Duodenal mucosa (tissue), 2 donors: ENCODE results near the gene ERP44.
A peak's percentile ranks its signal among the peaks of the same experiment; 100 is the strongest.
"Not testable (repeated sequence)": the region's sequence is repeated elsewhere in the genome, so short reads cannot be mapped to it uniquely, and the experiment has no call there.

ENCODE experiments used
- H3K27ac ChIP-seq: one replicate; pipeline ENCODE4 v1.7.0; 2013; ENCODE audit warnings: low read depth, low read length
- H3K27me3 ChIP-seq, 2 donors: one replicate each; pipeline ENCODE4 v1.7.0; 2013; ENCODE audit warnings: low read length in 2 of 2, control low read depth in 1 of 2; ENCODE audit not compliant: insufficient read depth in 2 of 2, control insufficient read depth in 1 of 2
- H3K36me3 ChIP-seq, 2 donors: one replicate each; pipeline ENCODE4 v1.7.0; 2013; ENCODE audit warnings: low read length in 2 of 2, control low read depth in 1 of 2; ENCODE audit not compliant: insufficient read depth in 2 of 2, control insufficient read depth in 1 of 2
- H3K4me1 ChIP-seq, 2 donors: one replicate each; pipeline ENCODE4 v1.7.0; 2013; ENCODE audit warnings: low read length in 2 of 2, control low read depth in 1 of 2; ENCODE audit not compliant: insufficient read depth in 2 of 2, control insufficient read depth in 1 of 2
- H3K4me3 ChIP-seq, 2 donors: one replicate each; pipeline ENCODE4 v1.7.0; 2013; ENCODE audit warnings: low read length in 2 of 2, low read depth in 1 of 2
- H3K9ac ChIP-seq, 2 donors: one replicate each; pipeline ENCODE4 v1.7.0; 2013; ENCODE audit warnings: low read length in 2 of 2, low read depth in 1 of 2
- H3K9me3 ChIP-seq, 2 donors: one replicate each; pipeline ENCODE4 v1.7.0; 2013; ENCODE audit warnings: low read length in 2 of 2, control low read depth in 1 of 2; ENCODE audit not compliant: control insufficient read depth in 1 of 2

ERP44 gene

DNA sequence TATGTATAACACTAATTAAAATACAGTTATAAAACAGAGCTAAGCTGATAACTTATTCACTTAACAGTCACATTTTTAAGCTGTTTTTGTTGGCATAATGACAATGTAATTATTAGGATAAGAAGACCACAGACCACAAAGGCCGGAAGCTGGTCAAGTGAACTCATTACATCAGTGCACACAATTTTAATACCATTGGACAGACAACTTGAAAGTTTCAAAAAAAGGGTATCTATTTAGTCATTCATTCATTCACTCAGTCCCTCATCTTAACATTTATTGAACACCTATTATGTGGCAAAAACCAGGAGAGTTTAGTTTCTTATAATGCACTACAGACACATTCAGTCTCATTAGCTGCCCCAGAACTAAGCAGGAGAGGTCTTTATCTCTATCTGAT, 11.6 kb downstream of the ERP44 start:
- Histone ChIP-seq H3K36me3 (no peaks in the 10 kb centered on the region), H3K9ac (no peak overlapping the region), H3K27me3 (no peaks in the 10 kb centered on the region), H3K27ac (no peak overlapping the region), H3K9me3 (no peaks in the 10 kb centered on the region), H3K4me1 (peaks cover 4 to 28% of the 10 kb centered on the region in 2 donors), H3K4me3 (no peak overlapping the region)

DNA sequence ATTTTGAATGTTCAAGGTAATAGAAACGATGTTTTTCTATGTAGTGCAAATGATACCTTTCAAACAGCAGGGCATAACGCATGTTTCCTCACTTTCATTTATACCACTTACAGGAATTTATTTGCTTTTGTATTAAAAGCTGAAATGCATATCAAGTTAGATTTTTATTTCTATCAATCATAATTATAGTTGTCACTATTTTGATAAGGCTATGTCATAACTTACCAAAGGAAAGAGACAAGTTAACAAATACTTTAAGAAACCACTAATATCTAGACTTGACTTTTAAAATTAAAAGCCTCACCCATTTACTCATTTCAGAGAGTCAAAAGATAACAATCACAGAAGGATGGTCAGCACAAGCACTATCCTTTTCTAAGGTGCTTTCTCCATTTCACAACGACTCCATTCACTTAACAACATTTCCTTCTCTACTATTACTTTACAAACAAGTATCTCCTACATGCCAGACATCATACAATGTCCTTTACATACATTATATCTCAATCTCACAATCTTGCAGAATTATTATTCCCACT, 12.6 kb downstream of the ERP44 start:
- H3K4me1 ChIP-seq: peaks cover 4 to 28% of the 10 kb centered on the region in 2 donors
- no peaks in the 10 kb centered on the region for H3K36me3 ChIP-seq
- no peaks in the 10 kb centered on the region for H3K9me3 ChIP-seq
- no peaks in the 10 kb centered on the region for H3K27me3 ChIP-seq
- H3K27ac ChIP-seq: no peak overlapping the region
- no peak overlapping the region for H3K4me3 ChIP-seq
- no peak overlapping the region for H3K9ac ChIP-seq

DNA sequence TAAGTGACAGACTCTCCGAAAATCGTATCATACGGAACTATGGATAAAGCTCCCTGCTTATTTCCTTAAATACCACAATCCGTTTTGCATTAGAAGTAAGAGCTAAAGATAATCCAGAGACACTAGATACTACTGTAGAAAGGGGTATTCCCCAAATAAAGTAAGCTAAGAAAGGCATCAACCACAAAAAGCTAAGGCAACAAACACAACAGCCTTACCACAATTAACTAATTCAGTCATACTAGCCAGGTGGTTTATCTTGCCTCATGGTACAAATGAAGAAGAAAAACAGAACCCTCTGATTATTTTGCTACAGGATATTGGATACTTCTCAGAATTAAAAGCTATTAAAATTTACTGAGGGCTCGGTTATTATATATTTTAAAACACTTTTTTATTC, 14.1 kb downstream of the ERP44 start:
- H3K36me3 ChIP-seq: no peaks in the 10 kb centered on the region
- H3K9me3 ChIP-seq: no peaks in the 10 kb centered on the region

DNA sequence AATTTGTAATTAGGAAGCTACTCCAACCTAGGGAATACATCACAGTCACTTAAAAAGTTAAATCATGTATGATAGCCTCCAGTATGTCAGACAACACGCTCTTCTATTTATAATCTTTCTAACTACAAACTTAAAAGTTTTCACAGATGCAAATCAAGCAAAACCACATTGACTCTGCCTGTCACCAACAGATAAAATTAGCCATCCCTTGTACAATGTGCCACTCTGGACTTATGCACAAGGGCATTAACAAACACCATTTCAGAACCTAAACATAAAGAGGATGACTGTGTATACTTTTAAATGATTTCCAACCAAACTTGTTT, 14.7 kb downstream of the ERP44 start:
- no peak overlapping the region for H3K27ac ChIP-seq
- peaks cover 4 to 28% of the 10 kb centered on the region in 2 donors for H3K4me1 ChIP-seq
- peak overlapping the region in 1 of 2 donors; percentile 10 for H3K4me3 ChIP-seq
- H3K9me3 ChIP-seq: no peaks in the 10 kb centered on the region
- H3K27me3 ChIP-seq: no peaks in the 10 kb centered on the region
- H3K9ac ChIP-seq: no peak overlapping the region
- H3K36me3 ChIP-seq: no peaks in the 10 kb centered on the region

More for the DNA sequence above, 14.1 kb downstream of the ERP44 start:
- H3K27me3 ChIP-seq: no peaks in the 10 kb centered on the region
- no peak overlapping the region for H3K27ac ChIP-seq
- no peak overlapping the region for H3K4me3 ChIP-seq
- H3K9ac ChIP-seq: no peak overlapping the region
- peaks cover 4 to 28% of the 10 kb centered on the region in 2 donors for H3K4me1 ChIP-seq

DNA sequence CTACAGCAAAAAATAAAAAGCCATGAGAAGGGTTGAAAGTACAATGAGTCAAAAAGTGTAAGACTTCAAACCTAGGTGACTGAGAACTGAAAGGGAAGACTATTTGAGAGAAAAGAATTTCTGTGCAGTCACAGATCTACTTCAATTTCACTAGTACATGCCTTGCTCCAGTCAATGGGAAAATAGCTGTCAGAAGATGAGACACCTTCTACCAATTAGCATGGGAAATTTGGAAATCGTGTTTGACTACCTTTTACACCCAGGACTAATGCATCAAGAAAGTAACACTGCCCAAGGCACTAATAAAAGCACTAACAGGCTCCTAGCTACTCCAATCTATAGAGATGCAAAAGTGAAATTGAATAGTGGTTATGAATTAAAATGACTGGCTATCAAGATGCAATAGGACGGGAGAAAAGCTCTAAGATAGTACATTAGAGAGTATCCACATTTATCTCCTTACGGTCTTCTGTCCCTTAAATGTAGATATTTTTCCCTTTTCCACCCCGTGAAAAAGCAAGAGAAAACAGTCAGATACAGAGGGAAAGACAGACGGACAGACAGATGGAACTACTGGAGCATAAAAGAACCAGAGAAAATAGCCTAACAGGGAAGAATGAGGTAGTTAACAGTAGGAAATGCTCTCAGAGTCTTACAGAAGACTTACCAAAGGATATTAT, 15.2 kb downstream of the ERP44 start:
- Histone ChIP-seq H3K4me1 (peaks cover 4 to 28% of the 10 kb centered on the region in 2 donors), H3K4me3 (peak overlapping the region in 1 of 2 donors; percentile 10), H3K27ac (no peak overlapping the region), H3K36me3 (no peaks in the 10 kb centered on the region), H3K9ac (no peak overlapping the region), H3K9me3 (no peaks in the 10 kb centered on the region), H3K27me3 (no peaks in the 10 kb centered on the region)

DNA sequence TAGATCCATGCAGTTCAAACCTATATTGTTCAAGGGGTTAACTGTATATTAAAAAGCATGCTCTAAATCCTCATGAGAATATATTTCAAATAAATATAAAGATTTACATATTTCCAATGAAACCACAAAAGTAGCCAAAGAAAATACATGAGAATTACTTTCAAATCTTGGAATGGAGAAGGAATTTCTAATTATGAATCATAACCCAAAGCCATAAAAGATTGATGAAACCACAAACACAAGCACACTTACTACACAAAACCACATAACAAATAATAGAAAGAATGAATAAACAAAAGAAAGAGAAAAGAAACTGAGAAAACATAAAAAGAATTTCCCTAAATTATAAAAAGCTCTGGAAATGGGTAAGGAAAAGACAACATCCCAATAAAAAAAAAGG, 16.0 kb downstream of the ERP44 start:
- H3K9ac ChIP-seq: no peak overlapping the region
- H3K27me3 ChIP-seq: no peaks in the 10 kb centered on the region
- H3K9me3 ChIP-seq: no peaks in the 10 kb centered on the region
- H3K4me1 ChIP-seq: peaks cover 4 to 25% of the 10 kb centered on the region in 2 donors
- no peak overlapping the region for H3K4me3 ChIP-seq
- H3K36me3 ChIP-seq: no peaks in the 10 kb centered on the region
- no peak overlapping the region for H3K27ac ChIP-seq

DNA sequence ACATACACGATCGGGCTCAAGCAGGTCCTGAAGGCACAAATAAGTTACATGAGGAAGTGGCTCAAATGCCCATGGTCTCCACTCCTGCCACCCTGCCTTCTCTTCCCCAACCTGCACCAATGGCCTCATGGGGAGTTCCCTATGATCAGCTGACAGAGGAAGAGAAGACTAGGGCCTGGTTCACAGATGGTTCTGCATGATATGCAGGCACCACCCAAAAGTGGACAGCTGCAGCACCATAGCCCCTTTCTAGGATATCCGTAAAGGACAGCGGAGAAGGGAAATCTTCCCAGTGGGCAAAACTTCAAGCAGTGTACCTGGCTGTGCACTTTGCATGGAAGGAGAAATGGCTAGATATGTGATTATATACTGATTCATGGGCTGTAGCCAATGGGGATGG, 22.5 kb downstream of the ERP44 start:
- H3K9me3 ChIP-seq: not testable (repeated sequence)

DNA sequence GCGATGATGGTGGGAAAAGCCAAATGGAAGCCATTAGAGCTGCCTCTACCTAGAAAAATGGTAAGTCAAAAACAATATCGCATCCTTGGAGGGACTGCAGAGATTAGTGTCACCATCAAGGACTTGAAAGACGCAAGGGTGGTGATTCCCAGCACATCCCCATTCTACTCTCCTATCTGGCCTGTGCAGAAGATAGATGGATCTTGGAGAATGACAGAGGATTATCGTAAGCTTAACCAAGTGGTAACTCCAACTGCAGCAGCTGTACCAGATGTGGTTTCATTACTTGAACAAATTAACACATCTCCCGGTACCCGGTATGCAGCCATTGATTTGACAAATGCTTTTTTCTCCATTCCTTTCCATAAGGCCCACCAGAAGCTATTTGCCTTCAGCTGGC, 23.8 kb downstream of the ERP44 start:
- H3K27ac ChIP-seq: no peak overlapping the region
- peaks cover 0 to 3% of the 10 kb centered on the region in 2 donors for H3K36me3 ChIP-seq
- H3K9me3 ChIP-seq: no peaks in the 10 kb centered on the region
- no peak overlapping the region for H3K4me3 ChIP-seq
- H3K27me3 ChIP-seq: no peaks in the 10 kb centered on the region
- H3K9ac ChIP-seq: no peak overlapping the region
- no peaks in the 10 kb centered on the region for H3K4me1 ChIP-seq

More for the DNA sequence above, 22.5 kb downstream of the ERP44 start:
- H3K27me3 ChIP-seq, H3K36me3 ChIP-seq, H3K9ac ChIP-seq, H3K4me1 ChIP-seq, H3K4me3 ChIP-seq, H3K27ac ChIP-seq: not testable (repeated sequence)

DNA sequence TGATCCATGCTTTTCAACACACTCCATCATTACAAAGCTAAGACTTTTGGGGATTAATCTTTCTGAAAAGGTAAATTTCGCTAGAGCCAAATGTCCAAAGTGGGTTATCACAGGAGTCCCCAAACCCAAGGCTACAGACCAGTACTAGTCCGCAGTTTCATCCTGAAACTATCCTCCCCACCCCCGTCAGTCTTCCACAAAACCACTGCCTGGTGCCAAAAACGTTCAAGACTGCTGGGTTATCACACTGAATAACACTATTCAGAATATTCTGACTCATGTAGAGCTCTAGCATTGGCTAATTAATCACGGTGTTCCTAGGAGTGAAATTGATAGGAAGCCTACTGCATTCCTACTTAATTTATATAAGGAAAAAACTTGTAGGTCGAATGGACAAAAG, 24.7 kb downstream of the ERP44 start:
- H3K4me3 ChIP-seq: no peak overlapping the region
- H3K27me3 ChIP-seq: no peaks in the 10 kb centered on the region
- peaks cover 0 to 3% of the 10 kb centered on the region in 2 donors for H3K36me3 ChIP-seq
- no peak overlapping the region for H3K9ac ChIP-seq
- H3K9me3 ChIP-seq: no peaks in the 10 kb centered on the region
- no peaks in the 10 kb centered on the region for H3K4me1 ChIP-seq
- no peak overlapping the region for H3K27ac ChIP-seq

DNA sequence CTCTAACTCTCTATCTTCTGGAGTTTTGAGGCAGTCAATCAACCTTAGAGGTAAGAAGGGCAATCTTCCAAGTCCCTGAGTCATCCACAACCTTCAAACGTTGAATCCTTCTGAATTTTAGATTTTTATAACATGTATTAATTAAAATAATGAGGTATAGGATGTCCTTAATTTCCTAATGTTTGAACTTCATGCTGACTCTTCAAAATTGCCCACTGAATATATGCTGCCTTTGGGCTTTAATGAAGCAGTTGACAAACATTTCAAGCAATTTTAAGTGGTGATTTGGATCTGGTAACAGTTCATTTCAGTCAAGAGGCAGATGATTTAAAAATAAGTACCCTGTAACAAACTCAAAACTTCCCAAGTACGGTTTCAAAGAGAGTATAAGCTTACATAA, 26.0 kb downstream of the ERP44 start:
- Histone ChIP-seq H3K9ac (no peak overlapping the region), H3K27ac (no peak overlapping the region), H3K36me3 (peaks cover 0 to 3% of the 10 kb centered on the region in 2 donors), H3K4me3 (no peak overlapping the region), H3K9me3 (no peaks in the 10 kb centered on the region), H3K4me1 (no peaks in the 10 kb centered on the region), H3K27me3 (no peaks in the 10 kb centered on the region)
